Measurements from ENCODE around the gene KXD1. TPM values are rescaled to one million over a fixed set of nuclear protein-coding genes. Genes with fewer than 3 reads are reported as not detected.

KXD1 gene
- total RNA-seq, 4 donors from 2014 or later: 97.2 to 145 (median 120) TPM

DNA sequence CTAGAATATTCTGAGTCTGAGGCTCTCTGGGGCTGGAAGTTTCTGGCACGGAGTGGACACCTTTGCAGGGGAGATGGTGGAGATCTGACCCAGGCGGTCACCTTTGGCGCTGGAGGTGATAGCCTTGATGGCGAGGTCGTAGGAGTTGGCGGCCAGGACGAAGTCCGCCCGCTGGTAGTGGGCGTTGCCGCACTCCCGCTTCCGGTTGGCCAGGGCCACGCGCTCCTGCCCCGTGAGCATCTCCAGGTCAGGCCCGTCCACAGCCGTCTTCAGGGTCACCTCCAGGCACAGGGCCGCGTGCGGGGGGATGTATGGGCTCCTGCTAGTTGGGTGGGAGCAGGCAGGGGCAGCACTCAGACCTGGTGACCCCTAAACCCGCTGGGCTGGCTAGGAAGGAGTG lies 19.6 kb upstream of the KXD1 start:
- TF ChIP-seq, protein P1, sequence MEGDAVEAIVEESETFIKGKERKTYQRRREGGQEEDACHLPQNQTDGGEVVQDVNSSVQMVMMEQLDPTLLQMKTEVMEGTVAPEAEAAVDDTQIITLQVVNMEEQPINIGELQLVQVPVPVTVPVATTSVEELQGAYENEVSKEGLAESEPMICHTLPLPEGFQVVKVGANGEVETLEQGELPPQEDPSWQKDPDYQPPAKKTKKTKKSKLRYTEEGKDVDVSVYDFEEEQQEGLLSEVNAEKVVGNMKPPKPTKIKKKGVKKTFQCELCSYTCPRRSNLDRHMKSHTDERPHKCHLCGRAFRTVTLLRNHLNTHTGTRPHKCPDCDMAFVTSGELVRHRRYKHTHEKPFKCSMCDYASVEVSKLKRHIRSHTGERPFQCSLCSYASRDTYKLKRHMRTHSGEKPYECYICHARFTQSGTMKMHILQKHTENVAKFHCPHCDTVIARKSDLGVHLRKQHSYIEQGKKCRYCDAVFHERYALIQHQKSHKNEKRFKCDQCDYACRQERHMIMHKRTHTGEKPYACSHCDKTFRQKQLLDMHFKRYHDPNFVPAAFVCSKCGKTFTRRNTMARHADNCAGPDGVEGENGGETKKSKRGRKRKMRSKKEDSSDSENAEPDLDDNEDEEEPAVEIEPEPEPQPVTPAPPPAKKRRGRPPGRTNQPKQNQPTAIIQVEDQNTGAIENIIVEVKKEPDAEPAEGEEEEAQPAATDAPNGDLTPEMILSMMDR (IDR thresholded peaks at IDR 0.05; ENCODE audit: low read depth): no peak

DNA sequence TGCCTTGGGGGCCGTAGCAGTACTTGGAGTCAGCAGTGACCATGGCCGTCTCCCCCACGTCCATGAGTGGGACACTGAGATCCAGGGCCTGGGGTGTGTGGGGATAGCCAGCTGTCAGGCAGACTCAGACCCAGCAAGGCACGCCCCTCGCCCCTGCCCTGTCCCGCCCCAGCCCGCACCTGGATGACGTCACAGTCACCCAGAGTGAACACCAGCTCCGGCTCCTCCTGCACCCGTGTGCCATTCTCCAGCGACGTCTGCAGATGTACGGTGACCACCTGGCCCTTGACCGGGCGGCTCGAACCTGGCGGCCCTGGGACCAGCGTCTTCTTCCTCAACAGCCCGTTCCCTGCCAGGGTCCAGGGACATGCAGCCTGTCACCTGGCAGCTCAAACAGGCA lies 18.3 kb upstream of the KXD1 start:
- TF ChIP-seq, protein P1 (IDR thresholded peaks at IDR 0.05; ENCODE audit: low read depth): no peak

DNA sequence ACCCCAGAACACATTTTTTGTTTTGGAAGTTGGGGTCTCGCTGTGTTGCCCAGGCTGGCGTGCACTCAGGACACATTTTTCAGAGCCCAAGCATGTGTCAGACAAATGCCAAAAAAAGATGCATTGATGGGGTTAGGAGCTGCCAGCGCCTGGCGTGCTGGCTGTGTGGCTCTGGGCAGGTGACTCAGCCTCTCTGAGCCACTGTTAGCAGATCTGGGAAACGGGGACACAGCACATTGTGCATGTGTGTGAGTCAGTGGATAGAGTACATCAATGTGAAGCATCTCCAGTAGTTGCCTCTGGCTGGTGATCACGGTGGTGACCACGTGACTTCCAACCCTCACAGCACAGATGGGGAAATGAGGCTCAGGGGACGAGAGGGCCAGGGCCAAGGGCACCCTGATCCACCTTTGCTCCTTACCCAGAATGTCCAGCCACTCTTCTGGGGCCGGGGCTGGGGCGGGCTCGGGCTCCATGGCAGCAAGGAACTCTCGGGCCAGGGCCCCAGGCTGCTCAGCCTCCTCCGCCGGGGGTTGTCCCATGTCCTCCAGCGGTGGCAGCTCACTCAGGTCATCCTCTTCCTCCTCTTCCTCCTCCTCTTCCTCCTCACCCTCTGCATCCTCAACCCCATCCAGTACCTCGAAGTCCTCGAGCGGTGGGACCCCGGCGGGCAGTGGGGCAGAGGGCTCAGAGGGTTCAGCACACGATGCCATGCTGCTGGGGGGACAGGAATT lies 16.2 kb upstream of the KXD1 start:
- TF ChIP-seq, protein P1 (IDR thresholded peaks at IDR 0.05; ENCODE audit: low read depth): no peak

GRCh38 chr19:18541992-18542940 lies 15.4 kb upstream of the KXD1 start:
- TF ChIP-seq, protein P1 (IDR thresholded peaks at IDR 0.05; ENCODE audit: low read depth): no peak

GRCh38 chr19:18542941-18543813 lies 14.5 kb upstream of the KXD1 start, which contains the start of gene FKBP8:
Gene FKBP8 (minus strand): TSS chr19:18543573. CDS start chr19:18541970, 1,603 bp downstream.
- TF ChIP-seq, protein P1 (IDR thresholded peaks at IDR 0.05; ENCODE audit: low read depth): no peak

- TF ChIP-seq, protein P1 (IDR thresholded peaks at IDR 0.05; ENCODE audit: low read depth): no peak
Measured at GRCh38 chr19:18543814-18544475, 13.7 kb upstream of the KXD1 start.
